ENCODE results near the gene MUC22.
A peak's percentile ranks its signal among the peaks of the same experiment; 100 is the strongest.

Gene MUC22

GRCh38 chr6:31083742-31084354 lies 73.6 kb downstream of the MUC22 start:
- DNase-seq, result peak; percentile 54

All from CD4-positive, alpha-beta T cell treated with Interleukin-17A for 4 hours (primary cell).